GM18498 (cell line): ENCODE data around the gene ZNF469.
"Not testable (repeated sequence)": the region's sequence is repeated elsewhere in the genome, so short reads cannot be mapped to it uniquely, and the experiment has no call there.

ENCODE experiments used
- ATAC-seq: cut with Tn5 transposase; IDR thresholded peaks from one replicate; pipeline ENCODE4 v1.9.1; 2021; ENCODE audit warnings: mild to moderate bottlenecking, moderate library complexity; ENCODE audit not compliant: unreplicated experiment

ZNF469 gene

GRCh38 chr16:88408561-88409142, 25.9 kb downstream of the ZNF469 start:
- ATAC-seq: no peak

- ATAC-seq: no peak
Observed at GRCh38 chr16:88409296-88410065, 26.7 kb downstream of the ZNF469 start.

- ATAC-seq: not testable (repeated sequence)
Observed at GRCh38 chr16:88410297-88410968, 27.7 kb downstream of the ZNF469 start.

- ATAC-seq: no peak
Observed at GRCh38 chr16:88411951-88412576, 29.3 kb downstream of the ZNF469 start.

- ATAC-seq: no peak
Observed at GRCh38 chr16:88412766-88413165, 30.0 kb downstream of the ZNF469 start.

GRCh38 chr16:88413231-88413630, 30.5 kb downstream of the ZNF469 start:
- no peak for ATAC-seq

- no peak for ATAC-seq
Observed at GRCh38 chr16:88413631-88414030, 30.9 kb downstream of the ZNF469 start.

GRCh38 chr16:88414521-88415380, 32.0 kb downstream of the ZNF469 start:
- no peak for ATAC-seq

- no peak for ATAC-seq
Observed at GRCh38 chr16:88415381-88415705, 32.6 kb downstream of the ZNF469 start.

GRCh38 chr16:88415713-88416323, 33.1 kb downstream of the ZNF469 start:
- ATAC-seq: no peak

- ATAC-seq: no peak
Observed at GRCh38 chr16:88416686-88417085, 33.9 kb downstream of the ZNF469 start.

- ATAC-seq: no peak
Observed at GRCh38 chr16:88417684-88418476, 35.1 kb downstream of the ZNF469 start.

GRCh38 chr16:88418869-88419268, 36.1 kb downstream of the ZNF469 start:
- ATAC-seq: no peak

GRCh38 chr16:88419790-88420189, 37.0 kb downstream of the ZNF469 start:
- no peak for ATAC-seq

GRCh38 chr16:88420496-88420895, 37.7 kb downstream of the ZNF469 start:
- ATAC-seq: no peak

- ATAC-seq: no peak
Observed at GRCh38 chr16:88421301-88421700, 38.5 kb downstream of the ZNF469 start.

- ATAC-seq: no peak
Observed at GRCh38 chr16:88421871-88422433, 39.2 kb downstream of the ZNF469 start.

GRCh38 chr16:88422733-88423447, 40.1 kb downstream of the ZNF469 start:
- ATAC-seq: no peak

- ATAC-seq: no peak
Observed at GRCh38 chr16:88423448-88423850, 40.7 kb downstream of the ZNF469 start.
